SU-DHL-6 (cell line): ENCODE data around the gene RAD51B.

Experiments used
- EZH2phosphoT487 ChIP-seq: fragments of 200-600 bp; sonication (generic), shearing (Covaris generic); conservative IDR thresholded peaks from 2 replicates; pipeline ENCODE4 v1.6.1; 2018; ENCODE audit warnings: mild to moderate bottlenecking, antibody characterized with exemption, low read length, moderate library complexity, mixed read lengths
- TF ChIP-seq, protein P1 (sequence below): fragments of 200-600 bp; sonication (generic); IDR thresholded peaks from one replicate; pipeline ENCODE4 v1.5.1; 2017; ENCODE audit warnings: antibody characterized with exemption, mild to moderate bottlenecking, low read length, moderate library complexity; ENCODE audit not compliant: insufficient read depth, poor library complexity, severe bottlenecking

GRCh38 chr14:68147303-68147702 is 327.7 kb downstream of the RAD51B start:
- TF ChIP-seq, protein P1, sequence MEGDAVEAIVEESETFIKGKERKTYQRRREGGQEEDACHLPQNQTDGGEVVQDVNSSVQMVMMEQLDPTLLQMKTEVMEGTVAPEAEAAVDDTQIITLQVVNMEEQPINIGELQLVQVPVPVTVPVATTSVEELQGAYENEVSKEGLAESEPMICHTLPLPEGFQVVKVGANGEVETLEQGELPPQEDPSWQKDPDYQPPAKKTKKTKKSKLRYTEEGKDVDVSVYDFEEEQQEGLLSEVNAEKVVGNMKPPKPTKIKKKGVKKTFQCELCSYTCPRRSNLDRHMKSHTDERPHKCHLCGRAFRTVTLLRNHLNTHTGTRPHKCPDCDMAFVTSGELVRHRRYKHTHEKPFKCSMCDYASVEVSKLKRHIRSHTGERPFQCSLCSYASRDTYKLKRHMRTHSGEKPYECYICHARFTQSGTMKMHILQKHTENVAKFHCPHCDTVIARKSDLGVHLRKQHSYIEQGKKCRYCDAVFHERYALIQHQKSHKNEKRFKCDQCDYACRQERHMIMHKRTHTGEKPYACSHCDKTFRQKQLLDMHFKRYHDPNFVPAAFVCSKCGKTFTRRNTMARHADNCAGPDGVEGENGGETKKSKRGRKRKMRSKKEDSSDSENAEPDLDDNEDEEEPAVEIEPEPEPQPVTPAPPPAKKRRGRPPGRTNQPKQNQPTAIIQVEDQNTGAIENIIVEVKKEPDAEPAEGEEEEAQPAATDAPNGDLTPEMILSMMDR, result no peak
- no peak for TF ChIP-seq EZH2phosphoT487
